ENCODE data around the gene CSF1. TPM values are rescaled to one million over a fixed set of nuclear protein-coding genes. Genes with fewer than 3 reads are reported as not detected.
A peak's percentile ranks its signal among the peaks of the same experiment; 100 is the strongest.

The CSF1 gene
- total and polyA plus RNA-seq, 2 of the 13 experiments (the other 11 are each of a cell fraction or from before 2014, with no cell fraction given), result 4.6 to 13.3 TPM

DNA sequence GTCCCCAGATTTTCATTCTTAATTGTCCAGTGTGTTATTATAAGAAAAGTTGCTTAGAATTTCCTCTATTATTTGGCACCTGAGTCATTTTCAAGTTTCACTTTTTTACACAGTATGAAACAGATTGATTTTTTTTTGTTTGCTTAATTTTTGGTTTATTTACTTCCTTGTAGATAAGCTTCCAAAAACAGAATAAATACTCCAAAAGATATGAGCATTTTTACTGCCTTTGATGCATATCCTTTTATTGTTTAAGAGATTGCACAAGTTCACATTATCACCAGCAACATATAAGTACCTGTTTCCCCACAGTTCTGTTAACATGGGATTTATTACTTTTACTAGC lies 37.6 kb downstream of the CSF1 start:
- Histone ChIP-seq H3K4me2 (ENCODE audit: low read depth, low read length) (peak overlapping the region; percentile 70), H3K9me3 (ENCODE audit: low read length) (no peaks in the 10 kb centered on the region), H3K36me3 (replicated peaks in 1 of 2; ENCODE audit: control insufficient read depth in 1 of 2, insufficient read depth in 2 of 2, low read length in 2 of 2) (no peaks in the 10 kb centered on the region), H4K20me1 (ENCODE audit: insufficient read depth, low read length) (no peaks in the 10 kb centered on the region), H3K9ac (ENCODE audit: insufficient read depth, low read depth, low read length) (no peak overlapping the region; the same call in 1 of the 2 replicates), H2AFZ (ENCODE audit: low read length) (no peak overlapping the region), H3K27me3 (ENCODE audit: control insufficient read depth in 1 of 2, insufficient read depth in 2 of 2, low read length in 2 of 2) (no peaks in the 10 kb centered on the region), H3K27ac (ENCODE audit: extremely low read length, insufficient read depth, low read length) (peak overlapping the region; percentile 62), H3K4me3 (replicated peaks in 1 of 3; ENCODE audit: insufficient read depth in 1 of 3, low read depth in 2 of 3, low read length in 3 of 3) (peak overlapping the region in 2 of 3 experiments; percentile 20 to 46; a peak in 2 of 6 replicates), H3K4me1 (ENCODE audit: insufficient read depth, low read length) (peaks cover 41% of the 10 kb centered on the region), H3K79me2 (ENCODE audit: insufficient read depth, low read length) (no peaks in the 10 kb centered on the region)
- ChIA-PET CTCF (ENCODE audit: low intra/inter-chr PET ratio, low total read pairs) (no interaction called here), POLR2A (interaction anchor here (0.8 to 3.1 kb wide), 3 partner anchors 11 to 36 kb away, joined by 3 to 25 read pairs (median 5); partner anchors contain the start of gene AHCYL1)
- intact Hi-C loops (cut with micrococcal nuclease; ENCODE audit: unreplicated experiment), result no loop called here
- ATAC-seq, result peak; percentile 61
- BruUV-seq (replicated peaks), result no TSS peak
- FAIRE-seq, result no peak
- in situ Hi-C loops (cut with HindIII; ENCODE audit: extremely low pct_ligation_motif_present, low pct_unique_long_range_greater_than_20kb), result no loop called here
- DNase-seq (ENCODE audit: low spot score), result peak; percentile 60
- no peak for TF ChIP-seq ZSCAN9 (CRISPR knock-in tag; IDR thresholded peaks at IDR 0.05; ENCODE audit: borderline replicate concordance)
- no peak for TF ChIP-seq TFDP1 (CRISPR knock-in tag; IDR thresholded peaks at IDR 0.05; ENCODE audit: borderline replicate concordance)
- peak; percentile 91 for TF ChIP-seq SOX5 (CRISPR knock-in tag; IDR thresholded peaks at IDR 0.05; ENCODE audit: borderline replicate concordance)
- TF ChIP-seq DR1 (CRISPR knock-in tag; IDR thresholded peaks at IDR 0.05), result no peak
- TF ChIP-seq REST (IDR thresholded peaks at IDR 0.05; ENCODE audit: borderline replicate concordance in 1 of 2, low read depth in 1 of 2, low read length in 2 of 2), result no peak
- peak; percentile 77; the same call in 1 of the 2 replicates for TF ChIP-seq GATA4 (IDR thresholded peaks at IDR 0.05; ENCODE audit: borderline replicate concordance, low read depth)
- no peak for TF ChIP-seq ZNF264 (CRISPR knock-in tag; IDR thresholded peaks at IDR 0.05)
- TF ChIP-seq RCOR2 (CRISPR knock-in tag; IDR thresholded peaks at IDR 0.05), result 0 out of 2 replicates have a peak, but pooled peaks have one; percentile 27
- TF ChIP-seq ZNF556 (CRISPR knock-in tag; IDR thresholded peaks at IDR 0.05; ENCODE audit: borderline replicate concordance), result no peak
- TF ChIP-seq GATAD2A (CRISPR knock-in tag; IDR thresholded peaks at IDR 0.05), result peak; percentile 72; the same call in 1 of the 2 replicates
- TF ChIP-seq, protein P1, sequence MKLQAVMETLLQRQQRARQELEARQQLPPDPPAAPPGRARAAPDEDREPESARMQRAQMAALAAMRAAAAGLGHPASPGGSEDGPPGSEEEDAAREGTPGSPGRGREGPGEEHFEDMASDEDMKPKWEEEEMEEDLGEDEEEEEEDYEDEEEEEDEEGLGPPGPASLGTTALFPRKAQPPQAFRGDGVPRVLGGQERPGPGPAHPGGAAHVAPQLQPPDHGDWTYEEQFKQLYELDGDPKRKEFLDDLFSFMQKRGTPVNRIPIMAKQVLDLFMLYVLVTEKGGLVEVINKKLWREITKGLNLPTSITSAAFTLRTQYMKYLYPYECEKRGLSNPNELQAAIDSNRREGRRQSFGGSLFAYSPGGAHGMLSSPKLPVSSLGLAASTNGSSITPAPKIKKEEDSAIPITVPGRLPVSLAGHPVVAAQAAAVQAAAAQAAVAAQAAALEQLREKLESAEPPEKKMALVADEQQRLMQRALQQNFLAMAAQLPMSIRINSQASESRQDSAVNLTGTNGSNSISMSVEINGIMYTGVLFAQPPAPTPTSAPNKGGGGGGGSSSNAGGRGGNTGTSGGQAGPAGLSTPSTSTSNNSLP (IDR thresholded peaks at IDR 0.05; ENCODE audit: low read depth, low read length), result peak; percentile 89
- no peak for TF ChIP-seq SNAPC2 (CRISPR knock-in tag; IDR thresholded peaks at IDR 0.05)
- TF ChIP-seq RARA (CRISPR knock-in tag; IDR thresholded peaks at IDR 0.05), result peak; percentile 58
- peak; percentile 49; the same call in 1 of the 2 replicates for TF ChIP-seq RXRB (CRISPR knock-in tag; IDR thresholded peaks at IDR 0.05; ENCODE audit: borderline replicate concordance)
- TF ChIP-seq TCF7 (IDR thresholded peaks at IDR 0.05; ENCODE audit: low read depth), result peak; percentile 82; the same call in 1 of the 2 replicates
- TF ChIP-seq NR2F2 (IDR thresholded peaks at IDR 0.05; ENCODE audit: borderline replicate concordance, low read depth), result peak; percentile 35; the same call in 1 of the 2 replicates
- peak in 1 of 2 experiments; percentile 57; a peak in 1 of 4 replicates for TF ChIP-seq KLF16 (CRISPR knock-in tag; IDR thresholded peaks at IDR 0.05)
- TF ChIP-seq SOX13 (IDR thresholded peaks at IDR 0.05), result peak; percentile 46; the same call in 1 of the 2 replicates
- TF ChIP-seq SOX13 (CRISPR knock-in tag; conservative IDR thresholded peaks at IDR 0.05 in 1 of 2, IDR thresholded peaks at IDR 0.05 in 1 of 2), result peak in 1 of 2 experiments; percentile 92; a peak in 2 of 4 replicates
- TF ChIP-seq MLX (CRISPR knock-in tag; IDR thresholded peaks at IDR 0.05), result peak; percentile 16; the same call in 1 of the 2 replicates

All from HepG2 (cell line).